T-cell (primary cell): ENCODE results near the gene PPID. TPM values are rescaled to one million over a fixed set of nuclear protein-coding genes. Genes with fewer than 3 reads are reported as not detected.

Experiments
- ATAC-seq, 4 experiments: fragments of 200-7000 bp in 3 of 4; fragments of 150-1000 bp in 1 of 4; cut with Tn5 transposase; replicated peaks in 1 of 4; 1 replicate in 3 of 4; 2 replicates in 1 of 4; pipeline ENCODE4 v1.10.0; 2021; ENCODE audit warnings: moderate library complexity in 3 of 4, mild to moderate bottlenecking in 2 of 4, moderate number of reproducible peaks in 1 of 4
- CTCF ChIA-PET, 2 donors: fragments of 300-600 bp; sonication (Branson Sonifier 250); formaldehyde crosslinking; loops; one replicate each; lab custom pipeline; 2022; ENCODE audit warnings: antibody characterized with exemption in 2 of 2; lab: Charles Lee
- POLR2A ChIA-PET, 2 donors: fragments of 300-600 bp; sonication (Branson Sonifier 250); formaldehyde crosslinking; loops; one replicate each; lab custom pipeline; 2022; ENCODE audit warnings: antibody characterized with exemption in 2 of 2; lab: Charles Lee
- DNase-seq, 35 experiments: peaks; one replicate each; pipeline versions ENCODE4 v3.0.0 to v3.0.0-alpha.2; 2013 to 2023
- H3K27ac ChIP-seq: one replicate; pipeline ENCODE4 v1.5.1; 2013; ENCODE audit warnings: low read length
- H3K27me3 ChIP-seq, 2 experiments: replicated peaks in 1 of 2; 1 replicate in 1 of 2; 2 replicates in 1 of 2; pipeline versions ENCODE4 v1.6.1 to v1.7.0; 2013; ENCODE audit warnings: low read length in 1 of 2, mixed read lengths in 1 of 2; ENCODE audit not compliant: control insufficient read depth in 2 of 2, insufficient read depth in 2 of 2; ENCODE audit errors: extremely low read depth in 1 of 2
- H3K36me3 ChIP-seq, 2 donors: 1 replicate in 1 of 2; 2 replicates in 1 of 2; pipeline versions ENCODE4 v1.6.1 to v1.7.0; 2013; ENCODE audit warnings: low read length in 1 of 2; ENCODE audit not compliant: control insufficient read depth in 2 of 2, insufficient read depth in 1 of 2; ENCODE audit errors: extremely low read depth in 1 of 2
- H3K4me1 ChIP-seq, 2 experiments: 1 replicate in 1 of 2; 2 replicates in 1 of 2; pipeline versions ENCODE4 v1.6.1 to v1.7.0; 2013; ENCODE audit warnings: low read length in 2 of 2, mixed read lengths in 1 of 2; ENCODE audit not compliant: insufficient read depth in 2 of 2, control insufficient read depth in 1 of 2; ENCODE audit errors: extremely low read depth in 1 of 2
- H3K4me3 ChIP-seq, 2 donors: 1 replicate in 1 of 2; 2 replicates in 1 of 2; pipeline versions ENCODE4 v1.5.1 to v1.7.0; 2013; ENCODE audit warnings: mild to moderate bottlenecking in 2 of 2, low read length in 1 of 2, moderate library complexity in 1 of 2; ENCODE audit not compliant: control insufficient read depth in 1 of 2; ENCODE audit errors: extremely low read depth in 1 of 2
- H3K9me3 ChIP-seq: 2 replicates; pipeline ENCODE4 v1.7.0; 2013
- H3K27ac Mint-ChIP-seq, 2 donors: one replicate each; pipeline ENCODE4 v1.8.0; 2020 to 2021; ENCODE audit warnings: mild to moderate bottlenecking in 2 of 2, mixed read lengths in 2 of 2
- H3K27me3 Mint-ChIP-seq, 2 donors: one replicate each; pipeline ENCODE4 v1.8.0; 2021 to 2022; ENCODE audit warnings: mixed read lengths in 2 of 2
- H3K36me3 Mint-ChIP-seq: one replicate; pipeline ENCODE4 v1.8.0; 2021; ENCODE audit warnings: mixed read lengths
- H3K4me1 Mint-ChIP-seq, 3 donors: one replicate each; pipeline ENCODE4 v1.8.0; 2020 to 2022; ENCODE audit warnings: mixed read lengths in 3 of 3, mild to moderate bottlenecking in 1 of 3
- H3K4me3 Mint-ChIP-seq, 3 donors: one replicate each; pipeline ENCODE4 v1.8.0; 2020 to 2022; ENCODE audit warnings: mild to moderate bottlenecking in 3 of 3, mixed read lengths in 3 of 3, moderate library complexity in 3 of 3
- H3K9me3 Mint-ChIP-seq, 3 donors: one replicate each; pipeline ENCODE4 v1.8.0; 2020 to 2022; ENCODE audit warnings: mixed read lengths in 3 of 3
- WGBS: methylation state at CpG from one replicate; pipeline ENCODE4 v1.1.5; 2013; ENCODE audit warnings: missing lambda C conversion rate; ENCODE audit not compliant: insufficient coverage; 5-methylcytosine and 5-hydroxymethylcytosine counted together
- total RNA-seq, 35 experiments: library from RNA in 6 of 35; stranded (reverse) in 6 of 35; fragments of 120-200 nt in 1 of 35; gene quantifications; one replicate each; pipeline versions ENCODE4 v1.2.1 to v1.2.4 and lab custom pipeline; 2013 to 2026

The PPID gene
- total RNA-seq, 5 donors from 2014 or later (not counting 1 experiment from before 2014, with no cell fraction given), result 14.6 to 28.3 (median 26.2) TPM

DNA sequence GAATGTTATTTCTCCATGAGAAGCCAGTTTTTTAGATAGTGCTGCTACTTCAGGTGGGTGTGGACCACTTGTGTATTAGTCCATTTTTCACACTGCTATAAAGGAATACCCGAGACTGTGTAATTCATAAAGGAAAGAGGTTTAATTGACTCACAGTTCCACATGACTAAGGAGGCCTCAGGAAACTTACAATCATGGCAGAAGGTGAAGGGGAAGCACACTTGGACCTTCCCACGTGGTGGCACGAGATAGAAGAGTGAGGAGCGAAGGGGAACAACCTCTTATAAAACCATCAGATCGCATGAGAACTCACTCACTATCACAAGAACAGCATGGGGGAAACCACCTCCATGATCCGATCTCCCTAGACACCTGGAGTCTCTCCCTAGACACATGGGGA is 3.4 kb upstream of the PPID start:
- H3K27me3 Mint-ChIP-seq, result peaks cover 25 to 27% of the 10 kb centered on the region in 2 donors
- Histone ChIP-seq H3K27ac (no peak overlapping the region), H3K27me3 (peaks cover 0 to 5% of the 10 kb centered on the region in 2 experiments), H3K4me3 (no peak overlapping the region), H3K36me3 (no peaks in the 10 kb centered on the region), H3K4me1 (peaks cover 7 to 15% of the 10 kb centered on the region in 2 experiments), H3K9me3 (no peaks in the 10 kb centered on the region)
- no peaks in the 10 kb centered on the region for H3K9me3 Mint-ChIP-seq
- WGBS, result no CpG with 5 or more reads among the region's 6 CpGs
- H3K4me3 Mint-ChIP-seq, result no peak overlapping the region
- ChIA-PET POLR2A (interaction anchor here in 1 of 2 donors (0.7 kb wide), 1 partner anchor 626 kb away, joined by 3 read pairs; no protein-coding TSS in a partner anchor), CTCF (no interaction called here)
- H3K36me3 Mint-ChIP-seq, result peaks cover 4% of the 10 kb centered on the region
- DNase-seq (no peak), ATAC-seq (no peak)
- no peak overlapping the region for H3K27ac Mint-ChIP-seq
- H3K4me1 Mint-ChIP-seq, result peaks cover 21 to 25% (median 25%) of the 10 kb centered on the region in 3 donors

DNA sequence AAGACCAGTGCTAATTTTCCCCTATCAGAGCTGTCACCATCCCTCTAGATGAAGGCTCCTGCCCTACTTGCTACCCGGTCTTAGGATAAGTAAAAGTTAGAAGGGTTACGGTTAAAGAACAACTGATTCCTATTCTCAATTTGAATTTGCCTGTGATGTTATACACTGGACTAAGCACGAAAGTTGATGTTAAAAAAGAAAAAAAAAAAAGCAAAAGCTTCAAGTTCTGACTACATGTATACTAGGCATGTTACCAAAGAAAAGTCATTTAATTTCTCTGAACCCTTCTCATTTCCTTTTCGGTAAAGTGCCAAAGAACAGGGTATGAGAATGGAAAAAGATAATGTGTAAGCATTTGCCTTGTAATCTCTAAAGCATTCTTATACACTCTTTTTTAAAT is 1.4 kb upstream of the PPID start:
- Histone ChIP-seq H3K36me3 (peaks cover 0 to 10% of the 10 kb centered on the region in 2 donors), H3K9me3 (no peaks in the 10 kb centered on the region), H3K27ac (no peak overlapping the region), H3K4me1 (peaks cover 9 to 15% of the 10 kb centered on the region in 2 experiments), H3K4me3 (no peak overlapping the region), H3K27me3 (peaks cover 0 to 5% of the 10 kb centered on the region in 2 experiments)
- peak overlapping the region; percentile 59 to 100 (median 100) for H3K4me3 Mint-ChIP-seq
- peak overlapping the region in 1 of 2 donors; percentile 8 for H3K27ac Mint-ChIP-seq
- POLR2A ChIA-PET, result interaction anchor here (0.6 to 0.7 kb wide), 3 partner anchors 14 to 528 kb away, joined by 3 to 5 read pairs (median 3); no protein-coding TSS in a partner anchor
- CTCF ChIA-PET, result interaction anchor here (0.6 to 1.6 kb wide), 3 partner anchors 127 to 403 kb away, joined by 3 to 4 read pairs (median 3); no protein-coding TSS in a partner anchor
- H3K27me3 Mint-ChIP-seq, result peaks cover 21 to 24% of the 10 kb centered on the region in 2 donors
- H3K36me3 Mint-ChIP-seq, result peaks cover 16% of the 10 kb centered on the region
- DNase-seq (no peak), ATAC-seq (no peak)
- H3K9me3 Mint-ChIP-seq, result no peaks in the 10 kb centered on the region
- no CpG with 5 or more reads among the region's 4 CpGs for WGBS
- H3K4me1 Mint-ChIP-seq, result peaks cover 29 to 37% (median 36%) of the 10 kb centered on the region in 3 donors

DNA sequence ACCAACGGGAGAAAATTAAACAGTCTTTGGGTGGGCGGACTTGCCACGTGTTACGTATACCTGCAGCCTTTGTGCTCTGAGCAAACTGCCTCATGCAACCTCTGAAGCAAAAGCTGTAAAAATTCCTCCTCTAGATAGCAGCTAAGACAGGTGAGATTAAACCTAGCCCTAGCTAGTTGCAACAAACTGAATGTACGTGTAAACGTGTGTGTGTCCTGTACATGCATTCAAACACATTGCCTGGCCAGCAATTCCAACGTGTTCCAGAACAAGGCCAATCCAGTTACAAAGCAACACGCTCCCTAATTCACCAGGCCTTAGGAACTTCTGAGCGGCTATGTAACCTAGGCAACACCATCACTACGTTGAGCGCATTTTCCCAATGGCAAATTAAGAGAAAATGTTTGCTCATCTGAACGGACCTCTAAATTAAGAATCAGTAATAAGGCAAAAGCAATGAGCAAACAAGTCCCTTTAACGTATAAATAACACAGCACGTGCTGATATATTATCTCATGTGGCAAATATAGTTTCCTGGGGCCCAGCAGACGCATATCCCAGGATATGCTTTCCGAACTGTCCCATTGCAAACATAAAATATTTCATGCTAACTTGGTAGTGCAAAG is 792 bp downstream of the PPID start:
- Histone ChIP-seq H3K9me3 (no peaks in the 10 kb centered on the region), H3K27ac (peak overlapping the region; percentile 87), H3K27me3 (peaks cover 0 to 5% of the 10 kb centered on the region in 2 experiments), H3K4me1 (peaks cover 9 to 15% of the 10 kb centered on the region in 2 experiments), H3K4me3 (peak overlapping the region; percentile 72 to 82), H3K36me3 (peaks cover 0 to 30% of the 10 kb centered on the region in 2 donors)
- ATAC-seq (peak in 3 of 4 experiments; percentile 6 to 13 (median 7)), DNase-seq (peak in 3 of 35 experiments; percentile 5 to 42 (median 11))
- ChIA-PET POLR2A (no interaction called here), CTCF (no interaction called here)
- 5% methylated on average over 10 of the region's 16 CpGs for WGBS
- H3K27ac Mint-ChIP-seq, result peak overlapping the region; percentile 98 to 100
- peak overlapping the region; percentile 99 to 100 (median 100) for H3K4me3 Mint-ChIP-seq
- H3K4me1 Mint-ChIP-seq, result peaks cover 35 to 43% (median 40%) of the 10 kb centered on the region in 3 donors
- H3K9me3 Mint-ChIP-seq, result no peaks in the 10 kb centered on the region
- peaks cover 10 to 12% of the 10 kb centered on the region in 2 donors for H3K27me3 Mint-ChIP-seq
- H3K36me3 Mint-ChIP-seq, result peaks cover 31% of the 10 kb centered on the region

- ChIA-PET POLR2A (no interaction called here), CTCF (interaction anchor here (0.6 to 1.0 kb wide), 2 partner anchors 9 to 474 kb away, joined by 3 read pairs; no protein-coding TSS in a partner anchor)
- no peaks in the 10 kb centered on the region for H3K9me3 Mint-ChIP-seq
- WGBS, result no CpG with 5 or more reads among the region's 1 CpG
- peaks cover 6 to 7% of the 10 kb centered on the region in 2 donors for H3K27me3 Mint-ChIP-seq
- peaks cover 37% of the 10 kb centered on the region for H3K36me3 Mint-ChIP-seq
- DNase-seq (no peak), ATAC-seq (no peak)
- Histone ChIP-seq H3K36me3 (peaks cover 0 to 37% of the 10 kb centered on the region in 2 donors), H3K27ac (peak overlapping the region; percentile 87), H3K9me3 (no peaks in the 10 kb centered on the region), H3K27me3 (peaks cover 0 to 5% of the 10 kb centered on the region in 2 experiments), H3K4me1 (peaks cover 9 to 15% of the 10 kb centered on the region in 2 experiments), H3K4me3 (no peak overlapping the region)
- H3K4me1 Mint-ChIP-seq, result peaks cover 35 to 43% (median 40%) of the 10 kb centered on the region in 3 donors
- H3K27ac Mint-ChIP-seq, result peak overlapping the region; percentile 75 to 100
- H3K4me3 Mint-ChIP-seq, result peak overlapping the region; percentile 99 to 100 (median 100)
Measured at GRCh38 chr4:158721680-158722079, 1.5 kb downstream of the PPID start.

GRCh38 chr4:158715802-158716201 is 7.4 kb downstream of the PPID start:
- ChIA-PET CTCF (interaction anchor here (0.6 to 1.3 kb wide), 4 partner anchors 12 to 506 kb away, joined by 3 read pairs; no protein-coding TSS in a partner anchor), POLR2A (no interaction called here)
- Mint-ChIP-seq H3K4me1 (peaks cover 7 to 14% (median 12%) of the 10 kb centered on the region in 3 donors), H3K27me3 (no peaks in the 10 kb centered on the region), H3K27ac (no peak overlapping the region), H3K36me3 (peaks cover 61% of the 10 kb centered on the region), H3K4me3 (no peak overlapping the region), H3K9me3 (no peaks in the 10 kb centered on the region)
- H3K4me1 ChIP-seq, result no peaks in the 10 kb centered on the region
- peaks cover 4 to 82% of the 10 kb centered on the region in 2 donors for H3K36me3 ChIP-seq
- no CpG with 5 or more reads among the region's 3 CpGs for WGBS
- H3K27ac ChIP-seq, result no peak overlapping the region
- no peaks in the 10 kb centered on the region for H3K9me3 ChIP-seq
- ATAC-seq, result no peak
- DNase-seq, result no peak
- H3K4me3 ChIP-seq, result no peak overlapping the region
- no peaks in the 10 kb centered on the region for H3K27me3 ChIP-seq

- H3K27me3 ChIP-seq, result no peaks in the 10 kb centered on the region
- no peak overlapping the region for H3K4me3 Mint-ChIP-seq
- no peaks in the 10 kb centered on the region for H3K4me1 ChIP-seq
- ChIA-PET CTCF (interaction anchor here in 1 of 2 donors (1.3 kb wide), 1 partner anchor 141 kb away, joined by 3 read pairs; no protein-coding TSS in a partner anchor), POLR2A (no interaction called here)
- WGBS, result no CpG with 5 or more reads among the region's 4 CpGs
- no peak overlapping the region for H3K4me3 ChIP-seq
- H3K27ac Mint-ChIP-seq, result no peak overlapping the region
- no peak for DNase-seq
- H3K36me3 ChIP-seq, result peaks cover 4 to 89% of the 10 kb centered on the region in 2 donors
- peaks cover 7 to 11% (median 9%) of the 10 kb centered on the region in 3 donors for H3K4me1 Mint-ChIP-seq
- peaks cover 65% of the 10 kb centered on the region for H3K36me3 Mint-ChIP-seq
- no peak for ATAC-seq
- no peak overlapping the region for H3K27ac ChIP-seq
- H3K9me3 Mint-ChIP-seq, result no peaks in the 10 kb centered on the region
- H3K9me3 ChIP-seq, result no peaks in the 10 kb centered on the region
- no peaks in the 10 kb centered on the region for H3K27me3 Mint-ChIP-seq
Measured at GRCh38 chr4:158714937-158715336, 8.3 kb downstream of the PPID start.
